Endothelial cell of umbilical vein (primary cell): Measurements from ENCODE around the gene INS.
"Not testable (repeated sequence)": the region's sequence is repeated elsewhere in the genome, so short reads cannot be mapped to it uniquely, and the experiment has no call there.

ENCODE experiments used
- CTCF ChIP-seq, 2 donors: IDR thresholded peaks; 1 replicate in 1 of 2; 2 replicates in 1 of 2; pipeline ENCODE4 v1.5.1; 2011; ENCODE audit warnings: low read length in 2 of 2, mild to moderate bottlenecking in 2 of 2, moderate library complexity in 2 of 2, control low read depth in 1 of 2, inconsistent platforms in 1 of 2, low read depth in 1 of 2; ENCODE audit not compliant: insufficient read depth in 1 of 2; ENCODE audit errors: extremely low read depth in 1 of 2
- EZH2 ChIP-seq: IDR thresholded peaks from 2 replicates; pipeline ENCODE4 v1.6.1; 2012; ENCODE audit warnings: borderline replicate concordance, low read depth, mild to moderate bottlenecking, moderate library complexity, low read length, inconsistent platforms; ENCODE audit not compliant: severe bottlenecking
- POLR2AphosphoS5 ChIP-seq: IDR thresholded peaks from 2 replicates; pipeline ENCODE4 v1.6.1; 2012; ENCODE audit warnings: low read depth, mild to moderate bottlenecking, control low read depth, low read length, moderate library complexity; ENCODE audit not compliant: insufficient read depth

- TF ChIP-seq POLR2AphosphoS5; CTCF (IDR thresholded peaks at IDR 0.05; ENCODE audit: extremely low read depth in 1 of 2, insufficient read depth in 1 of 2, low read depth in 1 of 2, low read length in 2 of 2); EZH2: not testable (repeated sequence)
Measured at GRCh38 chr11:2193888-2194595, 33.0 kb upstream of the INS start.
